CD1c-positive myeloid dendritic cell (primary cell): ENCODE data around the gene SP140.
"Not testable (repeated sequence)": the region's sequence is repeated elsewhere in the genome, so short reads cannot be mapped to it uniquely, and the experiment has no call there.

Experiments used
- DNase-seq: peaks from one replicate; pipeline ENCODE4 v3.0.0-alpha.2; 2016; ENCODE audit errors: extremely low spot score

Gene SP140

GRCh38 chr2:230226051-230226551, 565 bp downstream of the SP140 start:
- peak; percentile 63 for DNase-seq

- no peak for DNase-seq
Observed at GRCh38 chr2:230227216-230227615, 1.7 kb downstream of the SP140 start.

DNA sequence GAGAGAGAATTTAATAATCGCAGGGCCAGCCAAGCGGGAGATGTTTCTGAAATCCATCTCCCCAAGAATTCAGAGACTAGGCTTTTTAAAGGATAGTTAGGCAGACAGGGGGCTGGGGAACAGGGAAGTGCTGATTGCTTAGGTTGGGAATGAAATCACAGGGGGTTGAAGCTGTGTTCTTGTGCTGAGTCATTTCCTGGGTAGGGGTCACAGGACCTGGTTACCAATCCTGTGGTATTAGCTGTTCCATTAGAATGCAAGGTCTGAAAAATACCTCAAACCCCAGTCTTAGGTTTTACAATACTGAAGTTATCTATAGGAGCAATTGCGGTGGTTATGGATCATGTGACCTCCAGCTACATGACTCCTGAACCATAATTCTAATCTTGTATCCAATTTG, 4.6 kb downstream of the SP140 start:
- DNase-seq, result peak; percentile 20

DNA sequence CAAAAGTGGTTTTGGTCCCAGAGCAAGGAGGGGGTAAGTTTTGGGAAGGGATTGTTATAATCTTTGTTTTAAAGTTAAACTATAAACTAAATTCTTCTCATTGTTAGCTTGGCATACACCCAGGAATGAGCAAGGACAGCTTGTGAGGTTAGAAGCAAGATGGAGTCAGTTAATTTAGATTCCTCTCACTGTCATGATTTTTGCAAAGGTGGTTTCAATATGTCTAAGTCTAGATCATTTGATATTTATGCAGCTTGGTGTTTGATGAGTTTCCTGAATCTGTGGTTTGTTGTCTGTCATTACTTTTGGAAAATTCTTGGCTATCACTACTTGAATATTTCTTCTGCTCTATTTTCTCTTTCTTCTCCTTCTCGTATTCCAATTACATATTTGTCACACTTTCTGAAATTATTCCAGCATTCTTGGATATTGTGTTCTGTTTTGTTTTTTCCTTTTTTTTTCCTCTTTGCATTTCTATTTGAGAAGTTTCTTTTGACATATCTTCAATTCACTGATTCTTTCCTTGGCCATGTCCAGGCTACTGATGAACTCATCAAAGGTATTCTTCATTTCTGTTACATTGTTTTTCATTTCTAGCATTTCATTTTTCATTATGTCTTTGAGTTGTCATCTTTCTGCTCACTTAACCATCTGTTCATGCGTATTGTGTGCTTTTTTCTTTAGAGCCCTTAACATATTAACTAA, 5.1 kb downstream of the SP140 start:
- DNase-seq, result no peak

DNA sequence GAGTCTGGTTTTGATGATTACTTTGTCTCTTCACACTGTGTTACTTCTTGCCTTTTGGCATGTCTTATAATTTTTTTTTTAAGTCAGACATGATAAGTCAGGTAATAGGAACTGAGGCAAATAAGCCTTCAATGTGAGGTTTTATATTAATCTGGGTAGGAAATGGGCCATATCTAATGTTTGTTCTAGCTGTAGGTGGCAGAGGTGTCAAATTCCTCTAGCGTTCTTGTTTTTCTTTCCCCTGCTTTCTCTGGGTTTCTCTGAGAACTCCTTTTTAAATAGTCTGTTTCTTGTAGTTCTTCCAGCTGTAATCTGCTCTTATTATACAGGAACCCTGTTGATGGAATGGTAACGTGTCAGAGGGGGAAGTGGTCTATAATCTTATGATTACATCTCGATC, 5.7 kb downstream of the SP140 start:
- no peak for DNase-seq

GRCh38 chr2:230234122-230234722, 8.7 kb downstream of the SP140 start:
- DNase-seq, result no peak

DNA sequence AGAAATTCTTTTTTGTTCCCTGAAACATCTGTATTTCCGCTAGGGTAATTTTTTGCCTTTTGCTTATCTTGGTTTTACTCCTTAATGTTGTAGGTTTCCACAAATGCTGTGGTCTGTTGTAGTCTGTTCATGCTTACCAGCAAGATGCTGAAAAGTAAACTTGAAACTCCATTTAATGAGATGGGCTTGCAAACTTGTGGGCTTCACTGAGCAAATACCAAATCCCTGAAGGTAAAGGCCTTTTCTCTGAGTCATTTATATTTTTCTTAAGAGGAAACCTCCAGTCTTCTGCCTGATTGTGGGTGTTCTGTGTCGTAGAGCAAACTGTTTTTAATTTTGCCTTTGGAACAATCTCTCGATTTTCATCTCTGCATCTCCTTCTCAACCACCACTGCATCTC, 9.3 kb downstream of the SP140 start:
- no peak for DNase-seq

DNA sequence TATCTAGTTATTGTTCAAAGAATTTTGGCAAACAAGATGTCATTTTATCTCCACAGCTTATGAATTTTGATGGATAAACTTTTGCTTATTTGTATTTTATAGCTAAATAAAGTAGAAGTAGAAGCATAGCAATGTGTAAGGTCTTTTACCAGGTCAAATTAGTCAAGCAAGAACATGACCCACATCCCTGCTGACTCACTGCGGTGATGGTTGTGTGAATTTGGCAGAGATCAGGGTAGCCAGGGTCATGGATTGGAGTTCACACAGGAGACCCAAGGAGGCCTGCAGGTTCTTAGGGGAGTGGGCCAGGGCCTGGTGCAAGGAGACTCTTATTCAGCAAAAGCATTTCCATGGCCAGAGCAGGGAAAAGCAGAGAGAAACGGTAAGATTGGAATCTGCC, 18.7 kb downstream of the SP140 start:
- no peak for DNase-seq

DNA sequence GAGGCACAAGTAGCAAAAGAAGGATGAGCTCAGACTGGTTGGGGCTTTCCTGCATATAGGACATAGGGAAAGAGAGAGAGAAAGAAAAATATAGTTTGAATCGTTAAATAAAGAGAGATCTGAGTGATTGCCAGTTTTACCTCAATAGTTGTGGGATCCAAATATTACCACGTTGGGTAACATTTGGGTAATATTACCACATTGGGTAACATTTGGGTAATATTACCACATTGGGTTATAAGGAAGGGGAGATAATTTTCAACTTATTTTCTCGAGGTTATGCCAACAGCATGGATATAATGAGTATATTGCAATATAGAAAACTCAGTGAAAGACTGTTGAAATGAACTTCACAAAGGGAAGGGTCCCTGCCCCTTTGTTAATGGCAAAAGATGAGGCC, 20.7 kb downstream of the SP140 start:
- no peak for DNase-seq

DNA sequence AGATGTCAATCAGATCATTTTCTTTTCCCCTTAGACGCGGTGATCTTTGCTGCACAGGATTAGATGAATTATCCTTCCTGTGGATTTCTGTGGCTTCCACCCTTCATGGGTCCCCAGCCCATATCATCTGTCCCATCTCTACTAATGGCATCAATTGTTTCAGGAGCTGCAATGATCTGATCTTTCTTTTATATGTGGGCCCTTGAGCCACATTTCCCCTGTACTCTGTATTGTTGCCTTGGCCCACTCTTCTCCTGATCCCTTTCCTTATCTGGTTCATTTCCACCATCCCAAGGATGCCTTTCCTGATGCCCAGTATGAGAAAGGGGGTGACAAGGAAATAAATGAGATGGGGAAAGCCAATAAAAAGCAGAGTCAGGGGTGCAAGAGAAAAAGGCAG, 24.7 kb downstream of the SP140 start:
- no peak for DNase-seq

GRCh38 chr2:230254152-230254881, 28.8 kb downstream of the SP140 start:
- DNase-seq, result no peak

- no peak for DNase-seq
Observed at GRCh38 chr2:230256733-230257332, 31.3 kb downstream of the SP140 start.

GRCh38 chr2:230258483-230258882, 32.9 kb downstream of the SP140 start:
- DNase-seq, result no peak

DNA sequence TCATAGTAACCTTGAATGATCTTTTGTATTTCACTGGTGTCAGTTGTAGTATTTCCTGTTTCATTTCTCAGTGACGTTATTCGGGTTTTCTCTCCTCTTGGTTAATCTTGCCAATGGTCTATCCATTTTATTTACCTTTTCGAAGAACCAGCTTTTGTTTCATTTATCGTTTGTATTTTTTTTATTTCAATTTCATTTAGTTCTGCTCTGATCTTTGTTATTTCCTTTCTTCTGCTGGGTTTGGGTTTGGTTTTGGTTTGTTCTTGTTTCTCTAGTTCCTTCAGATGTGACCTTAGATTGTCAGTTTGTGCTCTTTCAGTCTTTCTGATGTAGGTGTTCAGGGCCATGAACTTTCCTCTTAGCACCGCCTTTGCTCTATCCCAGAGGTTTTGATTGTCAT, 36.7 kb downstream of the SP140 start:
- DNase-seq, result no peak

DNA sequence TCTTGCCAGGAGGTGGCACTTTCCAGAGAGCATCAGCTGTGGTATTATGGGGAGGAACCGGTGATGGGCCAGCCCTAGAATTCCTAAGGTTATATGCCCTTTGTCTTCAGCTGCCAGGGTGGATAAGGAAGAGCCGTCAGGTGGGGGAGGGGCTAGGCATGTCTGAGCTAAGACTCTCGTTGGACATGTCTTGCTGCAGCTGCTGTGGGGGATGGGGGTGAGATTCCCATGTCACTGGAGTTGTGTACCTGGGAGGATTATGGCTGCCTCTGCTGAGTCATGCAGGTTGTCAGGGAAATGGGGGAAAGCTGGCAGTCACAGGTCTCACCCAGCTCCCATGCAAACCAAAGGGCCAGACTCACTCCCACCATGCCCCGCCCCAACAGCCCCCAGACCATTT, 39.4 kb downstream of the SP140 start:
- not testable (repeated sequence) for DNase-seq

- DNase-seq, result no peak
Observed at GRCh38 chr2:230266638-230267037, 41.1 kb downstream of the SP140 start.

- DNase-seq, result no peak
Observed at GRCh38 chr2:230267059-230267458, 41.5 kb downstream of the SP140 start.

DNA sequence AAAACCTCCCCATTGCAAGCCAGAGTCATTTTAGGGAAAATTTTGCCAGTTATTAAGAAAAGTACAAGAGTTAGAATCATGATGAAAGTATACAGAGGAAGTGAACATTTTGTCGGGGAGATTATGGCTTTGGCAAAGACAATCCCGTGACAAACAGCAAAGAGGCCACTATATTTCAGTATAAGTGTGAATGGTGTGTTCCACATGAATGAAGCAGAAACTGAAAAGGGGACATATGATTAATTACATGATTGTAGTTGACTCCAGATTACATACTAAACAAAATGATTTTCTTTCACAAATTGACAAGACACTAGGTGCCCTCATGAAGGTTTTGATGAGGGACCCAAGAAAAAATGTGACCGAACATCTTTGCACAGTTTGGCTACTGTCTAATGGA, 42.0 kb downstream of the SP140 start:
- no peak for DNase-seq

DNA sequence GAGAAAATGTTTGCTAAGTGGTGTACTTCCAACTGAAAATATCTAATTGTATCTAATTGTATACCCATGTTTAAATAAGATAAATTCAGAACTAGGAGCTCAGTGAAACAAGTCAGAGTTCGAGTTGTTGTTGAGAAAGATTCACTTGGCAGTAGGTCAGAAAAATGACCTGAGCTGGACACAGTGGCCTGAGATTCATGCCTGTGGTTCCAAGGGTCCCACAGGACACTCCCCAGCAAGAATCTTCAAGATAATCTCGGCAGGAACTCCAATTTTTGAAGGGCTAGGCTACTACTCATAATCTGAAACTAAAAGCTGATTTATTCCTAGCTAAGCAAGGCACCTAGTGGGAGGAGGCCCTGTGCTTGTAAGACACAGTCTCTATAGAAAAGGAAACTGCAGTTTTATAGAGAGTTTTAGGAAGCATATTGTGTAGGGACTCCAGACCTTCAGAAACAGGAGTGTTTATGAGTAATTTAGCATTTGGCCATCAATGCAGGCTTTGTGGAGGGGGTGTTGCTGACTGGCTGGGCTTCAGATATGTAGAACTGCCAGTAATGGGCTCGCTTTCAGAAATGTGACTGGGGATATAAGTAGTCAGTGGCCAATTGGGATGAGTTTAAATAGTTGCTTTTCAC, 43.2 kb downstream of the SP140 start:
- DNase-seq, result no peak

GRCh38 chr2:230269715-230270114, 44.2 kb downstream of the SP140 start:
- DNase-seq, result no peak

DNA sequence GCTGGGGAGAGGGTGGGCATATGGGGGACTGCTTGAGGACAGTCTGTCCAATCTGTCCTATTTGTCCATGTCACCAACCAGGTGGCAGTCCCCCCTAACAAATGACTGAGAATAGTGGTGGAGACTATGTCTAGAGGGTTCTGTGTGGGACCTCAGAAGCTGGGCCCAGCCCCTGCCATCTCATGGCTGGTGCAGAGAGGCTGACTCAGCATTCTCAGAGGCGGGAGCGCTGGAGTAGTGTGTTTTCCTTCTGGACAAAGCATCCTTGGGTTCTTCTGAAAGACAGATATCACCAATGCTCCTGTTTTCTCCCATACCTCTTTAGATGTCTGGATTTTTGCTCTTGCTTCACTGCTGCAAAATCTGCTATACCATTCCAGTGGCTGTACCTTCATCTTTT, 57.4 kb downstream of the SP140 start:
- no peak for DNase-seq

DNA sequence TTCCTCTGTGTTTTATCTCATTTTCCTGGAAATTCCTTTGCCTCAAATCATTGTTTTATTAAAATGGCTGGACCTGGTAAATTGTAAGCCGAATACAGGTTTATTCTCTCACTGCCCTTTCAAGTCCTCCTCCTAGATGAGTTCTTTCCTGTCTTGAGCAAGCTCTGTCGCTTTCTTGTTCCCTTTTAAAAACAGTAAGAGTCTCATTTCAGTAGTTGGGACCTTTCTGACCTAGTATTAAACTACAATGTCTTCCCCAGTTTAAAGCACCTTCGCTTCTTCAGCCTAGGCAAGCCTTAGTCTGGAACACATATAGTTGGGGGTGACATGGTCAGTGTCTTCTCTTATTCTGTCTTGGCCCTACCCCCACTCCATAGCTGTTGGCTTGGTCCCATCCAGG, 60.5 kb downstream of the SP140 start:
- DNase-seq, result no peak
